ENCODE measurements around the gene GABRG3. TPM values are rescaled to one million over a fixed set of nuclear protein-coding genes. Genes with fewer than 3 reads are reported as not detected.

The GABRG3 gene
- total RNA-seq, 4 donors from 2014 or later: not detected

- no peak for TF ChIP-seq CTCF (IDR thresholded peaks at IDR 0.05)
- no peak for ATAC-seq (ENCODE audit: low FRiP score)
- DNase-seq (ENCODE audit: low spot score): no peak
Measured at GRCh38 chr15:27058939-27059338, 88.0 kb downstream of the GABRG3 start.

- DNase-seq (ENCODE audit: low spot score) (no peak), ATAC-seq (ENCODE audit: low FRiP score) (no peak)
- TF ChIP-seq CTCF (IDR thresholded peaks at IDR 0.05): no peak
Measured at GRCh38 chr15:27059610-27060202, 88.7 kb downstream of the GABRG3 start.

- no peak for DNase-seq (ENCODE audit: low spot score)
- no peak for ATAC-seq (ENCODE audit: low FRiP score)
- no peak for TF ChIP-seq CTCF (IDR thresholded peaks at IDR 0.05)
Measured at GRCh38 chr15:27061739-27062138, 90.8 kb downstream of the GABRG3 start.

GRCh38 chr15:27062951-27063350, 92.0 kb downstream of the GABRG3 start:
- DNase-seq (ENCODE audit: low spot score): no peak
- no peak for TF ChIP-seq CTCF (IDR thresholded peaks at IDR 0.05)
- no peak for ATAC-seq (ENCODE audit: low FRiP score)

GRCh38 chr15:27064080-27064479, 93.1 kb downstream of the GABRG3 start:
- TF ChIP-seq CTCF (IDR thresholded peaks at IDR 0.05): no peak
- DNase-seq (ENCODE audit: low spot score): no peak
- no peak for ATAC-seq (ENCODE audit: low FRiP score)

- DNase-seq (ENCODE audit: low spot score) (no peak), ATAC-seq (ENCODE audit: low FRiP score) (no peak)
- TF ChIP-seq CTCF (IDR thresholded peaks at IDR 0.05): no peak
Measured at GRCh38 chr15:27065151-27065550, 94.2 kb downstream of the GABRG3 start.

GRCh38 chr15:27065785-27066184, 94.8 kb downstream of the GABRG3 start:
- no peak for ATAC-seq (ENCODE audit: low FRiP score)
- no peak for DNase-seq (ENCODE audit: low spot score)
- no peak for TF ChIP-seq CTCF (IDR thresholded peaks at IDR 0.05)
